Rectal smooth muscle tissue (tissue), 1 donor: Measurements from ENCODE around the gene OSTM1.

Experiments
- H3K27ac ChIP-seq: one replicate; pipeline ENCODE4 v1.7.0; 2013; ENCODE audit warnings: low read depth, low read length, inconsistent platforms
- H3K27me3 ChIP-seq: one replicate; pipeline ENCODE4 v1.7.0; 2013; ENCODE audit warnings: low read length; ENCODE audit not compliant: control insufficient read depth, insufficient read depth
- H3K36me3 ChIP-seq: one replicate; pipeline ENCODE4 v1.7.0; 2013; ENCODE audit warnings: low read length; ENCODE audit not compliant: control insufficient read depth, insufficient read depth
- H3K4me1 ChIP-seq: one replicate; pipeline ENCODE4 v1.7.0; 2013; ENCODE audit warnings: low read length; ENCODE audit not compliant: control insufficient read depth, insufficient read depth
- H3K4me3 ChIP-seq: one replicate; pipeline ENCODE4 v1.7.0; 2013; ENCODE audit warnings: low read length
- H3K9ac ChIP-seq: one replicate; pipeline ENCODE4 v1.7.0; 2013; ENCODE audit warnings: low read length

Gene OSTM1

GRCh38 chr6:108083349-108083748 is 8.8 kb upstream of the OSTM1 start:
- H3K4me3 ChIP-seq, result no peak overlapping the region
- H3K9ac ChIP-seq, result no peak overlapping the region
- no peaks in the 10 kb centered on the region for H3K4me1 ChIP-seq
- no peaks in the 10 kb centered on the region for H3K36me3 ChIP-seq
- H3K27ac ChIP-seq, result no peak overlapping the region
- peaks cover 2% of the 10 kb centered on the region for H3K27me3 ChIP-seq

- Histone ChIP-seq H3K36me3 (no peaks in the 10 kb centered on the region), H3K4me1 (no peaks in the 10 kb centered on the region), H3K27ac (no peak overlapping the region), H3K4me3 (no peak overlapping the region), H3K9ac (no peak overlapping the region), H3K27me3 (peaks cover 2% of the 10 kb centered on the region)
Measured at GRCh38 chr6:108082539-108082938, 8.0 kb upstream of the OSTM1 start.

GRCh38 chr6:108080010-108080780 is 5.7 kb upstream of the OSTM1 start:
- no peak overlapping the region for H3K27ac ChIP-seq
- no peaks in the 10 kb centered on the region for H3K4me1 ChIP-seq
- H3K36me3 ChIP-seq, result no peaks in the 10 kb centered on the region
- peaks cover 2% of the 10 kb centered on the region for H3K27me3 ChIP-seq
- H3K9ac ChIP-seq, result no peak overlapping the region
- no peak overlapping the region for H3K4me3 ChIP-seq

- peaks cover 2% of the 10 kb centered on the region for H3K27me3 ChIP-seq
- H3K4me1 ChIP-seq, result no peaks in the 10 kb centered on the region
- no peak overlapping the region for H3K9ac ChIP-seq
- H3K4me3 ChIP-seq, result no peak overlapping the region
- H3K36me3 ChIP-seq, result no peaks in the 10 kb centered on the region
- no peak overlapping the region for H3K27ac ChIP-seq
Measured at GRCh38 chr6:108078191-108078590, 3.6 kb upstream of the OSTM1 start.

GRCh38 chr6:108074057-108074358 is 533 bp downstream of the OSTM1 start:
- Histone ChIP-seq H3K9ac (peak overlapping the region; percentile 72), H3K4me3 (peak overlapping the region; percentile 89), H3K27ac (peak overlapping the region; percentile 59), H3K36me3 (no peaks in the 10 kb centered on the region), H3K4me1 (no peaks in the 10 kb centered on the region), H3K27me3 (no peaks in the 10 kb centered on the region)

GRCh38 chr6:108071736-108072276 is 2.7 kb downstream of the OSTM1 start:
- no peaks in the 10 kb centered on the region for H3K27me3 ChIP-seq
- no peak overlapping the region for H3K4me3 ChIP-seq
- no peak overlapping the region for H3K9ac ChIP-seq
- H3K27ac ChIP-seq, result no peak overlapping the region
- H3K4me1 ChIP-seq, result no peaks in the 10 kb centered on the region
- no peaks in the 10 kb centered on the region for H3K36me3 ChIP-seq

GRCh38 chr6:108068618-108069017 is 5.9 kb downstream of the OSTM1 start:
- H3K36me3 ChIP-seq, result no peaks in the 10 kb centered on the region
- no peak overlapping the region for H3K4me3 ChIP-seq
- H3K27ac ChIP-seq, result no peak overlapping the region
- H3K27me3 ChIP-seq, result no peaks in the 10 kb centered on the region
- H3K4me1 ChIP-seq, result no peaks in the 10 kb centered on the region
- H3K9ac ChIP-seq, result no peak overlapping the region

- Histone ChIP-seq H3K27me3 (no peaks in the 10 kb centered on the region), H3K36me3 (no peaks in the 10 kb centered on the region), H3K4me3 (no peak overlapping the region), H3K9ac (no peak overlapping the region), H3K4me1 (no peaks in the 10 kb centered on the region), H3K27ac (no peak overlapping the region)
Measured at GRCh38 chr6:108068182-108068581, 6.4 kb downstream of the OSTM1 start.

GRCh38 chr6:108052706-108053105 is 21.8 kb downstream of the OSTM1 start:
- Histone ChIP-seq H3K27ac (no peak overlapping the region), H3K9ac (no peak overlapping the region), H3K27me3 (no peaks in the 10 kb centered on the region), H3K36me3 (no peaks in the 10 kb centered on the region), H3K4me3 (no peak overlapping the region), H3K4me1 (no peaks in the 10 kb centered on the region)

GRCh38 chr6:108051481-108051880 is 23.1 kb downstream of the OSTM1 start:
- Histone ChIP-seq H3K27me3 (no peaks in the 10 kb centered on the region), H3K9ac (no peak overlapping the region), H3K4me1 (no peaks in the 10 kb centered on the region), H3K27ac (no peak overlapping the region), H3K36me3 (no peaks in the 10 kb centered on the region), H3K4me3 (no peak overlapping the region)

- Histone ChIP-seq H3K27ac (no peak overlapping the region), H3K36me3 (peaks cover 9% of the 10 kb centered on the region), H3K9ac (no peak overlapping the region), H3K27me3 (no peaks in the 10 kb centered on the region), H3K4me1 (no peaks in the 10 kb centered on the region), H3K4me3 (no peak overlapping the region)
Measured at GRCh38 chr6:108039681-108040080, 34.9 kb downstream of the OSTM1 start.

- Histone ChIP-seq H3K36me3 (peaks cover 9% of the 10 kb centered on the region), H3K27me3 (no peaks in the 10 kb centered on the region), H3K27ac (no peak overlapping the region)
Measured at GRCh38 chr6:108036884-108037283, 37.7 kb downstream of the OSTM1 start.

GRCh38 chr6:108031968-108032367 is 42.6 kb downstream of the OSTM1 start:
- Histone ChIP-seq H3K36me3 (no peaks in the 10 kb centered on the region), H3K4me3 (no peak overlapping the region), H3K4me1 (no peaks in the 10 kb centered on the region), H3K27me3 (no peaks in the 10 kb centered on the region), H3K9ac (no peak overlapping the region), H3K27ac (no peak overlapping the region)

More at GRCh38 chr6:108036884-108037283, 37.7 kb downstream of the OSTM1 start:
- Histone ChIP-seq H3K4me1 (no peaks in the 10 kb centered on the region), H3K9ac (no peak overlapping the region), H3K4me3 (no peak overlapping the region)
